ENCODE data around the gene BLVRA.

- TF ChIP-seq CTCF (IDR thresholded peaks at IDR 0.05) (no peak), POLR2A (IDR thresholded peaks at IDR 0.05) (no peak), POLR2AphosphoS5 (IDR thresholded peaks at IDR 0.05) (no peak), EP300 (IDR thresholded peaks at IDR 0.05) (no peak)
Observed at GRCh38 chr7:43761382-43761781, 2.9 kb downstream of the BLVRA start.

All from suprapubic skin (tissue), 4 donors.